HG03066 (cell line): ENCODE results near the gene MBP.

ENCODE experiments used
- ATAC-seq: cut with Tn5 transposase; IDR thresholded peaks from one replicate; pipeline ENCODE4 v1.9.1; 2021; ENCODE audit warnings: low read depth; ENCODE audit not compliant: unreplicated experiment

Gene MBP

GRCh38 chr18:77014538-77014937 is 118.0 kb downstream of the MBP start:
- ATAC-seq: no peak

- no peak for ATAC-seq
These were observed 118.6 kb downstream of the MBP start for GRCh38 chr18:77013811-77014521.

- no peak for ATAC-seq
These were observed 119.6 kb downstream of the MBP start for GRCh38 chr18:77012806-77013541.

- no peak for ATAC-seq
These were observed 120.5 kb downstream of the MBP start for GRCh38 chr18:77012120-77012519.

DNA sequence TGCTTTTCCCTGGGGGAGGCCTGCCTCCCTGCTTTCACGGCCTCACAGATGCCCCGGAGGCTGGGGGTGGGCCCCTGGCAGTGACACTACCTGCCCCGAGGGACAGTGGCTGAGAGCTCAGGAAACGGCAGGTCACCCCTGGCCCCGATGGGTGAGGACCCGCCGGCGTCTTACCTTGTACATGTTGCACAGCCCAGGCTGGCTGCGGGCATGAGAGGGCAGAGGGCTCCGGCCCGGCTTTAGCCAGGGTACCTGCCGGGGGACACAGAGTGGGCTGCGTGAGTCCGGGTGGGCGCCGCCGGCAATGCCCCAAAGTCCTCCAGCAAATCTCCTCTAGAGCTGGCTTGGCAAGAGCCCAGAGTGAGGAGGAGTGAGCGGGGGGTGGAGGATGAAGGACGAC is 122.9 kb downstream of the MBP start:
- ATAC-seq: no peak

DNA sequence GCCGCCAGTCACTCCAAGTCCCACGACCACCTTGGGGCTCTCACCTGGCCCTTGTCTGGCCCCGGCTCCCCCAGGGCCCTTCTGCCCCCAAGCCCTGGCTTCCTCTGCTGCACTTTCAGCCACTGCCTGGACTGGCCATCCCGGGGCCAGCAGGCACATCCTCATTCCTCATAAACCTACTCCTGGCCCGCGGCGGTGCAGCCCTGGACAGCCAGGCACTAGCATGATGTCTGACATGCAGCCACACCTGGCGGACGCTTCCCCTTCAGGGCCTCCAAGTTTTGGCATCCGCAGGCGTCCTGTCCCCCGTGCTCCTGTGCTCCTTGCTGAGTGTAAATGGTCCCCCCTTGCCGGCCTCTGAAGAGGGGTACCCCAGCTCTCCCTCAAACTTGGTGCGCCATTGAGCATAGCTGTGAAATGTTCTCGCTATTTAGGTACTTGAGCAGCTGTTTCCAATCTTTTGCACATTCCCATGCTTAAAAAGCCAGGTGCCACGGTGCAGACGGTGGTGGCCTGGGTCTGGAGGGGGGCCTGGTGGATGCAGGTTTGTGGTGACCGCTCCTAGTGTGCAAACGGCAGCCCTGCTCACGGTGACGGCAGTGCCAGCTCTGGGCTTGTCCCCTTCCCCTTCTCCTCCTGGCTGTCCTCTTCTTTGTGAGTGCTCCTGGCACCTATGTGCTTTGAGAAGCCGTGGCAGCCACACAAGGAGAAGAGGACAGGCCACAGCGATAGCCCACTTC is 123.8 kb downstream of the MBP start:
- ATAC-seq: no peak

DNA sequence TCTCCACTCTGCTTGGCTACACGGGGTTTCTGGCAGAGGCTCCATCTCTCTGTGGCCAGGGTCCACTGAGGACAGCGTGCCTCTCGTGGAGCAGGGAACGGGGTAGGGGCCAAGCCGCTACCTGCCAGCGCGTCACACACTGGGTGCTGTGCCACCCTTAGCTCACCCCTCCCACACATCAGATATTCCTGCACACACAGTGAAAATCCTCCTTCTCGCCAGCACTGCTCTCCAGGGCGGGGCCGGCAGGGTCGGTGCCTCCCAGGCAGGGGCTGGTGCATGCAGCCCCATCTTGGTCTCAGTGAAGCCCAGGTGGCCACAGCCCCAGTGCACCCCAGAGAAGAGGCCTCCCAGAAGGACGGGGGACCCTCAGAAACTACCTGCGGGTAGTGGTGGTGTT is 124.6 kb downstream of the MBP start:
- ATAC-seq: no peak

DNA sequence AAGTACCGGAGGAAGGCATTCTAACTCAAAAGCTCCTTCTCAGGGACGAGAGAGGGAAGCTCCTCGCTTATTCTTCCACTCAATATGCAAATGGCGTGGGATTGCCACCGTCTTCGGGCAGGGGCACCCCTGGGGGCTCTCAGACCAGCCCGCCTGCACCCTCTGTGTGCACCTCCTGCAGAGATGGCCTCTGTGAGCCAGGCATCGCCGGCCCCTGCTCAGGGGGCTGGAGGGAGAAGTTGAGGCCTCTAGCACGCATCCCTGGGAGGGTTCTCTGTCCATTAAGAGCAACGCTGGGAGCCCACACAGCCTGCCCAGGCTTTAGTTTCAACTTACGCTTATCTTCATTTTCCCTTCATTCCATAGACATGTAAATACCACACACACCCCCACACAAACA is 125.3 kb downstream of the MBP start:
- no peak for ATAC-seq

DNA sequence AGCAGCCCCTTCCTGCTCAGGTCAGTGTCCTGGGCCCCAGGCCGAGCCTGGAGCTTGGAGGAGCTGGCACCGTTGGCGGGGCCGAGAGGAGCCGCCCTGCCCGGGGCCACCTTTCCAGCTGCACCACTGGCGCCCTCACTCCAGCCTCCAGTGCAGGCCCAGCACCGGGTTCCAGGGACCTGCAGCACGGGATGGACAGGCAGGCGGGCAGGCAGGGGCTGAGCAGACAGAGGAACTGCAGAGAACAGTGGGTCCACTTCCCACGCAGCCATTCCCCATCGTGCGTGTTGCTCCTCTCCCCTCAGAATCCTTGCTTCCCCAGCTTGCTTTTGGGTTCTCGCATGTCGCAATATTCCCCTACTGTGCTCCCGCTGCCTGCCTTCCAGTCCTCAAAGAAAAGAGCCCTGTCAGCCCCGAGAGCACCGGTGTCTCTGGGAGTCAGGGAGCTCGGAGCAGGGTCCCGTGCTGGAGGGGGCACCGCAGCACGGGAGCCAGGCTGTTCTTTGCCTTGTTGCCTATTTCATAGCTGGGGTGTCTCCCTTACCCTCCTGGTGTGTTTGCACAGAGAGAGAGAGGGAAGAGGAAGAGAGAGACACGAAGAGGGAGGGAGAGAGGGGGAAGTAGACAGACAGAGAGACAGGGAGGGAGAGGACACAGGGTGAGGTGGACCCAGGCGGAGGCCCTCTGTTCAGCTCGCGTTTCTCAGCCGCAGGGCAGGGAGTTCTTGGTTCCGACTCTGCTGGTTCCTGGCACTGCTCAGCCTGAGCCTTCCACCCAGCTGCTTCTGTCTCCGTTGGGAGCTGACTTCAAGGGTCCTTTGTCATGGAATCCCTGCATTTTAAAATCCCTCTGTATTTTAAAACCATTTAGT is 126.0 kb downstream of the MBP start:
- ATAC-seq: no peak

DNA sequence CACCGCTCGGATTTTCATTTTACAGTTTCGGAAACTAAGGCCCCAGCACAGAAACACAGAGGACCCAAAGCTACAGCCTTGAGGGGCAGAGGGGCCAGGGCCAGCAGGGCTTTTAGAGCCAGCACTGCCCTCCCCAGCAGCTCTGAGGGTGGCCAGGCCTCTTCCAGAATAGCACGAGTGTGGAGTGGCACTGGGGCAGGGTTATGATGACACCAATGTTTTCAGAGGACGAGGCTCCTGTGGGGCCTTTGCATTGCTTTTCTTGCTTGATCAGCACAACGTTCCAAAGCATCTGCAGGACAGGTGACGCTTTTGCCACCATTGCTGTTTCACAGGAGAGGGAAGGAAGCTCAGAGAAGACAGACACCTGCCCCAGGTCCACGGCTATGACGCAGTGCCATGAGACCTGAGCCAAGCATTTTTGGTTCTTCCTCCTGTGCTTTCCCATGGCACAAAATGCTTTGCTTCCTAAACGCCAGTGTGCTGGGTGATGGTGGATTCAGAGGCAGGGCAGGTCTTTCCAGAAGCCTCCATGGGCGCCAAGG is 126.9 kb downstream of the MBP start:
- no peak for ATAC-seq

DNA sequence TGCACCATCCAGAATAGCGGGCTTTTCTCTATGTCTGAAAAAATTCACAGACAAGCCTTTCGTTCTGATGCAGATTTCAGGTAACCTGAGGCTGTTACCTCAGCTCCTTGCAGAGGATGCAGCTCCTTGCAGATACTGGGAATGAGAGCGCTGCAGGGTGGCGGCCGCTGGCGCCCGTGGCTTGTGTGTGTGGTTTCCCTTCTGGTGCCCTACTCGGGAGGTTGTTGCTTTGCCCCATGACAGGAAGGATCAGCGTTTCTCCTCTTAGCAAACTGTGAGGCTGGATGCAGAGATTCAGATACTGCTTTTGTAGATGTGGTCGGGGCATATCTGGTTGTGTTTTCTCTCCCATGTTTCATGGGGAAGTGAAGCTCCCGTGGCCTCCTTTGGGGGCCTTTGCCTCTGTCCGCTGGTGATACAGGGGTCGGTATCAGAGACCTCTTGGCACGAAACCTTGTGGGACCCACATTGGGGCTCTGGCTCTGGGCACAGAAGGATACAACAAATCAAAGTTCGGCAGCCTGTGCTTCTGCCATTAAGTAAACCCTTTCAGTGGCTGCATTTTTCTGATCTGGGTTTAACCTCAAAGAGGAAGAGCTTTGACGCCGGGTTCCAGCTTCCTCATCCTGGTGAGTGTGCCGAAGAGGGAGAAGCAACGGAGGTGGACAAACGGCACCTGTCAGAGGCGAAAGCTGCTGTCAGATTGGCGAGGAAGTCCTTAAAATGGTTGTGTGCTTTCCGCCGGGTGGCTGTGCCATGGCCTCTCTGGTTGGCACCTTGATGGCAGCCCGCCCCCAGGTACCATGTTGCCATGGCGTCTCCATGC is 127.8 kb downstream of the MBP start:
- ATAC-seq: no peak

GRCh38 chr18:77003316-77003715 is 129.3 kb downstream of the MBP start:
- no peak for ATAC-seq

- ATAC-seq: no peak
These were observed 130.1 kb downstream of the MBP start for GRCh38 chr18:77002496-77002895.

GRCh38 chr18:77001979-77002378 is 130.6 kb downstream of the MBP start:
- no peak for ATAC-seq

- no peak for ATAC-seq
These were observed 131.5 kb downstream of the MBP start for GRCh38 chr18:77001041-77001440.

DNA sequence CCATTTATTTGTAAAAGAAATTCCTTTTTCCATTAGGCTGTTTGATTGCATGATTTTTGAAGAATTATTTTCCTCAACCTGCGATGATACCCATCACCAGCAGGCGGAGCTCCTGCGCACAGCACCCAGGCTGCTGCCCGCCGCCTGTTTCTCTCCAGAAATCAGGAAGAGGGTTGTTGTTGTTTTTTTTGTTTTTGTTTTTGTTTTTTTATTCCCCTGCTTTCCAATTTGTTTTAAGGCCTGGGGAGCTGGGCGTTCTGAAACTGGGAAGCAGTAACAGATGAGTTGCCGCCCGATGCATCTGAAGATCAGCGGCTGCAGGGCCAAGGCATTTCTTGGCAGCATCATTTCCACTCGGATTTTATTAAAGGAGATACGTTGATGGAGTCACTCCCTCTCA is 132.1 kb downstream of the MBP start:
- ATAC-seq: no peak

GRCh38 chr18:76999077-76999476 is 133.5 kb downstream of the MBP start:
- ATAC-seq: no peak

DNA sequence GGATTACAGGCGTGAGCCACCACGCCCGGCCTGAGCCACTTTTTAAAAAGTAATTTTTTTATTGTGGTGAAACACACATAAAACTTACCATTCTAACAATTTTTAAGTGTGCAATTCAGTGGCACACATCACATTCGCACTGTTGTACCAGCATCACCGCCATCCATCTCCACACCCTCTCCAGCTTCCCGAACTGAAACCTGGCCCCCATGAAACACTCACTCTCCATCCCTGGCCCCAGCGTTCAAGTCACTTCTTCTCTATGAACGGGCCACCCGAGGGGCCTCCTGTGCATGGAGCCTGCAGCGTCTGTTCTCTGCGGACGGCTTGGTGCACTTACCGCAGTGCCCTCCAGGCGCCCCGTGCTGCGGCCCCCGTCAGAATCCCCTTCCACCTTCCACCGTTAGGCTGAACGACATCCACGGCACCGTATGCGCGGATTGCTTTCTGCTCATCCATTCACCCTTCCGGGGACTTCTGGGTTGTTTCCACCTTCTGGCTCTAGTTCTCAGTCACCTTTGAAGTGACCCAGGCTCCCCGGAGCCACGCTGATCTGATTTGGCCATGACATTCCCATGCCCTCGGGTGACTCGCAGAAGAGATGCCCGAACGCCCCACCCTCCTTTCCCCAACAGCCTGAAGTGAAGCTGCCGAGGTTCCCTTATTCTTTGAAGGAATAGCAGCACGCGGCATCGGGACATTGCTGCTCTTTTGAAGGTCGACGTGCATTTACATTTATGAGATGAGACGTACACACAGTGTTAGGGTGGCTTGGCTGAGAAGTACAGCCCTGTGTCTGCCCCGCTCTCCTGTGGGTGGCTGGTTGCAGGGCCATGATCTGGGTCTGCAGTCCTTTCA is 134.4 kb downstream of the MBP start:
- no peak for ATAC-seq

DNA sequence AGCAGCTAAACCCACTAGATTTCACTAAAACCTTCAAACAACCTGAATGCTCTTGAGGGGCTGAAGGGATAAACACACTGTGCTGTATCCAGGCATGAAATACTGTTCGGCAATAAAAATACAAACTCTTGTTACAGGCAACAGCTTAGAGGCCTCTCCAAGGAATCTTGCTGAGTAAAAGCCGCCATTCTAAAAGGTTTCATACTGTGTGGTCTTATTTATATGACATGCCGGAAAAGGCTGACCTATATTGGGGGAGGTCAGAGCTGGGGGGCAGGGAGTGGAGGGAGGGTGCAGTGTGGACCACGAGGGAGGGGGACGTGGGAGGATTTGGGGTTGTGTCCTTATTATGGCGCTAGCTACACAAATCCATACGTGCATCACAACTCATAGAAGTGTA is 136.2 kb downstream of the MBP start:
- no peak for ATAC-seq
